Measurements from ENCODE around the gene BMF.

Gene BMF

DNA sequence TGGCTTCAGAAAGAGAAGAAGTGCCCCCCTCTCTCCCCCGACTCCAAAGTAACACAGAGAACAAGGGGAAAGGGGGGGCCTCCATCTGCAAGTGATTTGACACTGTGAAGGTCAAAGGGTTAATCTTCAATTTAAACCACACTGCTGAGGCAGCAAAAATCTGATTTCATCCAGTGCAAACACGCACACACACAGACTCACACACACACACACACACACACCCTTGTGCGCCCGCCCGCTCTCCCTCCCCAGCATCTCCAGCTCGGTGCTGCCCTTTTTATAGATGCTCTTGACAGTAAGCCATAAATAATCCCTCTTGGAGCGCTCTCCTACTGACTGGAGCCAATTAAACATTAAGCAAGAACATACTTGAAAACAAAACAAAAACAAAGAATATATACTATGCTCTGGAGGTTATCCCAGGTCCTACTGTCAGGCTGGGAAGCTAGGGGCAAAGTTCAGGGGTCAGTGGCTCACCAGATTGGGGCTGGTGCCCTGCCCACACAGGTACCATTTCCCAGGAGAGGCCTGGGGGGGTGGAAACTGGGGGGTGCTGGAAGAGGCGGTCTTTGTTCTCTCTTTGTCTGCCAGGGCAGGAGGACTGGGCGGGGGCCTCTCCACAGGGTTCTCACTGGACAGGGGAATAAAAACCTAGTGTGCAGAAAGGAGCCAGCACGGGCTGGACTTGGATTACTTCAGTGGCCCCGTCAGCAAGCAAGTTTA, 16.3 kb downstream of the BMF start:
- H4K20me1 ChIP-seq (ENCODE audit: insufficient read depth, low read length) = peaks cover 60% of the 10 kb centered on the region
- TF ChIP-seq EZH2phosphoT487 (IDR thresholded peaks at IDR 0.05; ENCODE audit: low read depth) (no peak), CTCF (IDR thresholded peaks at IDR 0.05; ENCODE audit: low read depth, low read length) (no peak)
- peaks cover 41% of the 10 kb centered on the region for H3K4me1 ChIP-seq (ENCODE audit: low read length)
- no peak overlapping the region for H2AFZ ChIP-seq (ENCODE audit: low read depth, low read length)
- H3K27ac ChIP-seq (ENCODE audit: low read length) = no peak overlapping the region
- H3K9ac ChIP-seq (ENCODE audit: low read length) = no peak overlapping the region
- peaks cover 86% of the 10 kb centered on the region for H3K36me3 ChIP-seq (replicated peaks; ENCODE audit: low read depth, low read length)
- no peaks in the 10 kb centered on the region for H3K27me3 ChIP-seq (ENCODE audit: low read depth, low read length)
- H3K4me2 ChIP-seq (ENCODE audit: low read length) = no peak overlapping the region
- H3K4me3 ChIP-seq (ENCODE audit: low read length) = no peak overlapping the region
- H3K79me2 ChIP-seq (ENCODE audit: low read length) = peaks cover 53% of the 10 kb centered on the region
- no peaks in the 10 kb centered on the region for H3K9me3 ChIP-seq (ENCODE audit: insufficient read depth, low read length)

DNA sequence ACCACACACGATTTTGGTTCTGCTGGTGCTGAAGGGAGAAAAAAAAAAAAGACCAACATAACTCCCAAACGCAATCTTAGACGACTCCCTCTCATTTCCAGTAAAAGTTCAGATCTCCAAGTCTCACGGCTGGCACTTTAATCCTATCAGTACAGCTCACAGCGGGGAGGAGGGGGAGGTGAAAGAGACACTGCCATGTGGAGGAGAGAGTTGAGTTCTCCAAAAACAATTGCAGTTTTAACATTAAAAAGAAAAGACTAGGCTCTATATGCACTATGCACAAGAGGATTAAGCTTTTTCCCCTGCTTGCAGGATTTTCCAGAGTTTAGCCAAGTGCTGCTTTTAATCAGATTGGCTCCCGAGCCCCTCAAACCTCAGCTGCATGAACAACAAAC, 16.8 kb downstream of the BMF start:
- no peak overlapping the region for H3K9ac ChIP-seq (ENCODE audit: low read length)

GRCh38 chr15:40090774-40091455, 17.8 kb downstream of the BMF start:
- TF ChIP-seq CTCF (IDR thresholded peaks at IDR 0.05; ENCODE audit: low read depth, low read length) = no peak
- no peak for TF ChIP-seq EZH2phosphoT487 (IDR thresholded peaks at IDR 0.05; ENCODE audit: low read depth)
- Histone ChIP-seq H3K9me3 (ENCODE audit: insufficient read depth, low read length) (no peaks in the 10 kb centered on the region), H3K4me3 (ENCODE audit: low read length) (no peak overlapping the region), H3K79me2 (ENCODE audit: low read length) (peaks cover 38% of the 10 kb centered on the region), H3K27me3 (ENCODE audit: low read depth, low read length) (no peaks in the 10 kb centered on the region), H3K36me3 (replicated peaks; ENCODE audit: low read depth, low read length) (peaks cover 72% of the 10 kb centered on the region), H4K20me1 (ENCODE audit: insufficient read depth, low read length) (peaks cover 60% of the 10 kb centered on the region), H3K27ac (ENCODE audit: low read length) (no peak overlapping the region), H3K4me1 (ENCODE audit: low read length) (peaks cover 26% of the 10 kb centered on the region), H3K4me2 (ENCODE audit: low read length) (no peak overlapping the region), H3K9ac (ENCODE audit: low read length) (no peak overlapping the region), H2AFZ (ENCODE audit: low read depth, low read length) (no peak overlapping the region)

More for the DNA sequence above, 16.8 kb downstream of the BMF start:
- TF ChIP-seq CTCF (IDR thresholded peaks at IDR 0.05; ENCODE audit: low read depth, low read length) (no peak), EZH2phosphoT487 (IDR thresholded peaks at IDR 0.05; ENCODE audit: low read depth) (no peak)
- Histone ChIP-seq H3K27me3 (ENCODE audit: low read depth, low read length) (no peaks in the 10 kb centered on the region), H3K27ac (ENCODE audit: low read length) (no peak overlapping the region), H3K79me2 (ENCODE audit: low read length) (peaks cover 48% of the 10 kb centered on the region), H3K4me1 (ENCODE audit: low read length) (peaks cover 35% of the 10 kb centered on the region), H4K20me1 (ENCODE audit: insufficient read depth, low read length) (peaks cover 60% of the 10 kb centered on the region), H3K36me3 (replicated peaks; ENCODE audit: low read depth, low read length) (peaks cover 80% of the 10 kb centered on the region), H3K4me2 (ENCODE audit: low read length) (no peak overlapping the region), H3K4me3 (ENCODE audit: low read length) (no peak overlapping the region), H3K9me3 (ENCODE audit: insufficient read depth, low read length) (no peaks in the 10 kb centered on the region), H2AFZ (ENCODE audit: low read depth, low read length) (no peak overlapping the region)

- Histone ChIP-seq H3K4me2 (ENCODE audit: low read length) (no peak overlapping the region), H3K9me3 (ENCODE audit: insufficient read depth, low read length) (no peaks in the 10 kb centered on the region), H3K4me3 (ENCODE audit: low read length) (no peak overlapping the region), H3K36me3 (replicated peaks; ENCODE audit: low read depth, low read length) (peaks cover 54% of the 10 kb centered on the region), H3K79me2 (ENCODE audit: low read length) (peaks cover 20% of the 10 kb centered on the region), H3K27me3 (ENCODE audit: low read depth, low read length) (no peaks in the 10 kb centered on the region), H2AFZ (ENCODE audit: low read depth, low read length) (no peak overlapping the region), H3K9ac (ENCODE audit: low read length) (no peak overlapping the region), H3K27ac (ENCODE audit: low read length) (peak overlapping the region; percentile 18), H3K4me1 (ENCODE audit: low read length) (peaks cover 8% of the 10 kb centered on the region), H4K20me1 (ENCODE audit: insufficient read depth, low read length) (peaks cover 42% of the 10 kb centered on the region)
- TF ChIP-seq CTCF (IDR thresholded peaks at IDR 0.05; ENCODE audit: low read depth, low read length) (no peak), EZH2phosphoT487 (IDR thresholded peaks at IDR 0.05; ENCODE audit: low read depth) (no peak)
Measured at GRCh38 chr15:40088929-40089755, 19.5 kb downstream of the BMF start.
